ENCODE results near the gene AMER2.

Gene AMER2

GRCh38 chr13:25131881-25132420, 40.1 kb downstream of the AMER2 start:
- H3K4me3 ChIP-seq (ENCODE audit: low read length) = no peak overlapping the region
- H3K79me2 ChIP-seq (ENCODE audit: low read length) = no peaks in the 10 kb centered on the region
- no peaks in the 10 kb centered on the region for H4K20me1 ChIP-seq (ENCODE audit: insufficient read depth, low read length)
- no peaks in the 10 kb centered on the region for H3K27me3 ChIP-seq (ENCODE audit: low read depth, low read length)
- no peaks in the 10 kb centered on the region; the same call in none of the 2 replicates for H3K9me3 ChIP-seq (ENCODE audit: insufficient read depth, low read length)
- H3K9ac ChIP-seq (ENCODE audit: low read length) = no peak overlapping the region
- H2AFZ ChIP-seq (ENCODE audit: low read depth, low read length) = no peak overlapping the region
- no peak overlapping the region for H3K4me2 ChIP-seq (ENCODE audit: low read length)
- TF ChIP-seq EZH2phosphoT487 (IDR thresholded peaks at IDR 0.05; ENCODE audit: low read depth) = no peak
- TF ChIP-seq, protein P1, sequence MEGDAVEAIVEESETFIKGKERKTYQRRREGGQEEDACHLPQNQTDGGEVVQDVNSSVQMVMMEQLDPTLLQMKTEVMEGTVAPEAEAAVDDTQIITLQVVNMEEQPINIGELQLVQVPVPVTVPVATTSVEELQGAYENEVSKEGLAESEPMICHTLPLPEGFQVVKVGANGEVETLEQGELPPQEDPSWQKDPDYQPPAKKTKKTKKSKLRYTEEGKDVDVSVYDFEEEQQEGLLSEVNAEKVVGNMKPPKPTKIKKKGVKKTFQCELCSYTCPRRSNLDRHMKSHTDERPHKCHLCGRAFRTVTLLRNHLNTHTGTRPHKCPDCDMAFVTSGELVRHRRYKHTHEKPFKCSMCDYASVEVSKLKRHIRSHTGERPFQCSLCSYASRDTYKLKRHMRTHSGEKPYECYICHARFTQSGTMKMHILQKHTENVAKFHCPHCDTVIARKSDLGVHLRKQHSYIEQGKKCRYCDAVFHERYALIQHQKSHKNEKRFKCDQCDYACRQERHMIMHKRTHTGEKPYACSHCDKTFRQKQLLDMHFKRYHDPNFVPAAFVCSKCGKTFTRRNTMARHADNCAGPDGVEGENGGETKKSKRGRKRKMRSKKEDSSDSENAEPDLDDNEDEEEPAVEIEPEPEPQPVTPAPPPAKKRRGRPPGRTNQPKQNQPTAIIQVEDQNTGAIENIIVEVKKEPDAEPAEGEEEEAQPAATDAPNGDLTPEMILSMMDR (IDR thresholded peaks at IDR 0.05; ENCODE audit: low read depth, low read length) = no peak
- no peak overlapping the region for H3K27ac ChIP-seq (ENCODE audit: low read length)
- H3K36me3 ChIP-seq (replicated peaks; ENCODE audit: low read depth, low read length) = peaks cover 4% of the 10 kb centered on the region
- H3K4me1 ChIP-seq (ENCODE audit: low read length) = peaks cover 13% of the 10 kb centered on the region

- no peak overlapping the region for H3K9ac ChIP-seq (ENCODE audit: low read length)
- no peaks in the 10 kb centered on the region for H3K79me2 ChIP-seq (ENCODE audit: low read length)
- peaks cover 4% of the 10 kb centered on the region for H3K36me3 ChIP-seq (replicated peaks; ENCODE audit: low read depth, low read length)
- peak overlapping the region; percentile 4; the same call in 1 of the 2 replicates for H2AFZ ChIP-seq (ENCODE audit: low read depth, low read length)
- no peak overlapping the region for H3K27ac ChIP-seq (ENCODE audit: low read length)
- no peak overlapping the region for H3K4me3 ChIP-seq (ENCODE audit: low read length)
- no peaks in the 10 kb centered on the region for H4K20me1 ChIP-seq (ENCODE audit: insufficient read depth, low read length)
- H3K4me1 ChIP-seq (ENCODE audit: low read length) = peaks cover 13% of the 10 kb centered on the region
- H3K27me3 ChIP-seq (ENCODE audit: low read depth, low read length) = no peaks in the 10 kb centered on the region
- H3K4me2 ChIP-seq (ENCODE audit: low read length) = peak overlapping the region; percentile 26; the same call in 1 of the 2 replicates
- no peaks in the 10 kb centered on the region; the same call in none of the 2 replicates for H3K9me3 ChIP-seq (ENCODE audit: insufficient read depth, low read length)
- no peak for TF ChIP-seq EZH2phosphoT487 (IDR thresholded peaks at IDR 0.05; ENCODE audit: low read depth)
- TF ChIP-seq, protein P1 (IDR thresholded peaks at IDR 0.05; ENCODE audit: low read depth, low read length) = no peak
These were observed 41.1 kb downstream of the AMER2 start for GRCh38 chr13:25130944-25131343.

GRCh38 chr13:25118378-25118905, 53.6 kb downstream of the AMER2 start:
- H3K4me1 ChIP-seq (ENCODE audit: low read length) = peaks cover 49% of the 10 kb centered on the region
- peak overlapping the region; percentile 76 for H3K27ac ChIP-seq (ENCODE audit: low read length)
- no peaks in the 10 kb centered on the region for H4K20me1 ChIP-seq (ENCODE audit: insufficient read depth, low read length)
- H3K79me2 ChIP-seq (ENCODE audit: low read length) = no peaks in the 10 kb centered on the region
- H3K27me3 ChIP-seq (ENCODE audit: low read depth, low read length) = no peaks in the 10 kb centered on the region
- peaks cover 11% of the 10 kb centered on the region for H3K36me3 ChIP-seq (replicated peaks; ENCODE audit: low read depth, low read length)
- H3K9me3 ChIP-seq (ENCODE audit: insufficient read depth, low read length) = no peaks in the 10 kb centered on the region
- H3K9ac ChIP-seq (ENCODE audit: low read length) = peak overlapping the region; percentile 24
- H3K4me2 ChIP-seq (ENCODE audit: low read length) = peak overlapping the region; percentile 61
- peak overlapping the region; percentile 65 for H2AFZ ChIP-seq (ENCODE audit: low read depth, low read length)
- TF ChIP-seq, protein P1 (IDR thresholded peaks at IDR 0.05; ENCODE audit: low read depth, low read length) = no peak
- no peak for TF ChIP-seq EZH2phosphoT487 (IDR thresholded peaks at IDR 0.05; ENCODE audit: low read depth)
- H3K4me3 ChIP-seq (ENCODE audit: low read length) = peak overlapping the region; percentile 30

GRCh38 chr13:25117312-25117711, 54.8 kb downstream of the AMER2 start:
- Histone ChIP-seq H3K4me3 (ENCODE audit: low read length) (no peak overlapping the region), H2AFZ (ENCODE audit: low read depth, low read length) (peak overlapping the region; percentile 65), H3K36me3 (replicated peaks; ENCODE audit: low read depth, low read length) (peaks cover 9% of the 10 kb centered on the region), H3K4me1 (ENCODE audit: low read length) (peaks cover 49% of the 10 kb centered on the region), H3K79me2 (ENCODE audit: low read length) (no peaks in the 10 kb centered on the region), H3K27me3 (ENCODE audit: low read depth, low read length) (no peaks in the 10 kb centered on the region), H4K20me1 (ENCODE audit: insufficient read depth, low read length) (no peaks in the 10 kb centered on the region), H3K9me3 (ENCODE audit: insufficient read depth, low read length) (no peaks in the 10 kb centered on the region), H3K9ac (ENCODE audit: low read length) (no peak overlapping the region), H3K27ac (ENCODE audit: low read length) (peak overlapping the region; percentile 76), H3K4me2 (ENCODE audit: low read length) (peak overlapping the region; percentile 61)
- TF ChIP-seq, protein P1 (IDR thresholded peaks at IDR 0.05; ENCODE audit: low read depth, low read length) = no peak
- no peak for TF ChIP-seq EZH2phosphoT487 (IDR thresholded peaks at IDR 0.05; ENCODE audit: low read depth)
